DOHH2 (cell line): ENCODE results near the gene RUFY4.

Source experiments
- EZH2phosphoT487 ChIP-seq: fragments of 200-600 bp; sonication (generic); IDR thresholded peaks from 2 replicates; pipeline ENCODE4 v1.6.1; 2017; ENCODE audit warnings: borderline replicate concordance, mild to moderate bottlenecking, antibody characterized with exemption, low read length, moderate library complexity, mixed read lengths
- TF ChIP-seq, protein P1 (sequence below): fragments of 200-600 bp; sonication (generic); IDR thresholded peaks from one replicate; pipeline ENCODE4 v1.5.1; 2014; ENCODE audit warnings: antibody characterized with exemption, mild to moderate bottlenecking, low read depth, low read length; ENCODE audit not compliant: poor library complexity, severe bottlenecking

DNA sequence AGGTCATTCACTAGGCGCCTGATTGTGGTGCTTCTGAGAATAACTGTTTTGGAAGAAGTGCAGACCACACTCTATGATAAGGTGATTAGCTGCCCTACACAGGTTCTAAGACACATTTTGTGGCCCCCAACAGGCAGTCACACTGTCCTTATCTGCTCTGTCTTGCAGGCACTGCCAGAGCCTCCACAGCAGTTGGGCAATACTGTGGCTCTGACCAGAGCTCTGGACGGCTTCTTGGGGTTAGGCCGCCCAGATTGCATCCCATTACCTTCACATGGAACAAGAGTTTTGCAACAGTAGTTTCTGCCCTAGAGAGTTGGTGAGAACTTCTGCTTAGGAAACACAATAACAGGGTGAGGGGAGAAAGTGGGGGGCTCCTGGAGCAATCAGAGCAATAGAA, 22.7 kb downstream of the RUFY4 start:
- TF ChIP-seq, protein P1, sequence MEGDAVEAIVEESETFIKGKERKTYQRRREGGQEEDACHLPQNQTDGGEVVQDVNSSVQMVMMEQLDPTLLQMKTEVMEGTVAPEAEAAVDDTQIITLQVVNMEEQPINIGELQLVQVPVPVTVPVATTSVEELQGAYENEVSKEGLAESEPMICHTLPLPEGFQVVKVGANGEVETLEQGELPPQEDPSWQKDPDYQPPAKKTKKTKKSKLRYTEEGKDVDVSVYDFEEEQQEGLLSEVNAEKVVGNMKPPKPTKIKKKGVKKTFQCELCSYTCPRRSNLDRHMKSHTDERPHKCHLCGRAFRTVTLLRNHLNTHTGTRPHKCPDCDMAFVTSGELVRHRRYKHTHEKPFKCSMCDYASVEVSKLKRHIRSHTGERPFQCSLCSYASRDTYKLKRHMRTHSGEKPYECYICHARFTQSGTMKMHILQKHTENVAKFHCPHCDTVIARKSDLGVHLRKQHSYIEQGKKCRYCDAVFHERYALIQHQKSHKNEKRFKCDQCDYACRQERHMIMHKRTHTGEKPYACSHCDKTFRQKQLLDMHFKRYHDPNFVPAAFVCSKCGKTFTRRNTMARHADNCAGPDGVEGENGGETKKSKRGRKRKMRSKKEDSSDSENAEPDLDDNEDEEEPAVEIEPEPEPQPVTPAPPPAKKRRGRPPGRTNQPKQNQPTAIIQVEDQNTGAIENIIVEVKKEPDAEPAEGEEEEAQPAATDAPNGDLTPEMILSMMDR, result no peak
- no peak for TF ChIP-seq EZH2phosphoT487
